Right lobe of liver (tissue), 4 donors: ENCODE measurements around the gene STXBP6.

ENCODE experiments used
- POLR2A ChIP-seq: fragments of 450-650 bp; IDR thresholded peaks from one replicate; pipeline ENCODE4 v1.6.1; 2017; ENCODE audit warnings: antibody characterized with exemption, mild to moderate bottlenecking
- TF ChIP-seq, protein P1 (sequence below), 4 donors: fragments of 200-600 bp in 3 of 4; fragments of 450-650 bp in 1 of 4; IDR thresholded peaks; one replicate each; pipeline versions ENCODE4 v1.5.1 to v1.8.0; 2016 to 2022; ENCODE audit warnings: antibody characterized with exemption in 4 of 4, mild to moderate bottlenecking in 2 of 4
- donor health status: DM: no; HTN: no; CAD: no.
- donor health status: DM: no; HTN: no; CAD: no.
- donor health status: DM: no; HTN: yes; CAD: no.

DNA sequence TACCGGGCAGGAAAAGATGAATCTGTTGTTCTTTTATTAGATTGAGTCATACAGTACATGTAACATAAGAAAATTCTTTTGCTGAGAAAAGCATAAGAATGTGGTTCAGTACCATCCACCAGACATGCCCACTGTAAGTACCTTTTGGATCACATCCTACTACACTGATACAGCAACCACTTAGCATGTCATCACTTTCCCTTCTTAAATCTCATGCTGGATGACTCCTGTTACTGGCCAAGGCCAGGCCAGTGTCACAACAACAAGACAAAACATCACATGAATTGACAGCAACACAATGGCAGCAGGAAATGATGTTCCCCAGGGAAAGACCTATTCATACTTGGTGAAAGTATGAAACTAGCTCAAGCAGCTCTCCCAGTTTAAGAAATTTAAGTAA, 46.4 kb downstream of the STXBP6 start:
- TF ChIP-seq, protein P1, sequence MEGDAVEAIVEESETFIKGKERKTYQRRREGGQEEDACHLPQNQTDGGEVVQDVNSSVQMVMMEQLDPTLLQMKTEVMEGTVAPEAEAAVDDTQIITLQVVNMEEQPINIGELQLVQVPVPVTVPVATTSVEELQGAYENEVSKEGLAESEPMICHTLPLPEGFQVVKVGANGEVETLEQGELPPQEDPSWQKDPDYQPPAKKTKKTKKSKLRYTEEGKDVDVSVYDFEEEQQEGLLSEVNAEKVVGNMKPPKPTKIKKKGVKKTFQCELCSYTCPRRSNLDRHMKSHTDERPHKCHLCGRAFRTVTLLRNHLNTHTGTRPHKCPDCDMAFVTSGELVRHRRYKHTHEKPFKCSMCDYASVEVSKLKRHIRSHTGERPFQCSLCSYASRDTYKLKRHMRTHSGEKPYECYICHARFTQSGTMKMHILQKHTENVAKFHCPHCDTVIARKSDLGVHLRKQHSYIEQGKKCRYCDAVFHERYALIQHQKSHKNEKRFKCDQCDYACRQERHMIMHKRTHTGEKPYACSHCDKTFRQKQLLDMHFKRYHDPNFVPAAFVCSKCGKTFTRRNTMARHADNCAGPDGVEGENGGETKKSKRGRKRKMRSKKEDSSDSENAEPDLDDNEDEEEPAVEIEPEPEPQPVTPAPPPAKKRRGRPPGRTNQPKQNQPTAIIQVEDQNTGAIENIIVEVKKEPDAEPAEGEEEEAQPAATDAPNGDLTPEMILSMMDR (IDR thresholded peaks at IDR 0.05), result no peak
- no peak for TF ChIP-seq POLR2A
